Body of pancreas (tissue), 4 donors: ENCODE results near the gene DYSF. TPM values are rescaled to one million over a fixed set of nuclear protein-coding genes. Genes with fewer than 3 reads are reported as not detected.

Experiments used
- ATAC-seq: fragments of 150-250 bp; one replicate; pipeline ENCODE4 v1.9.1; 2016
- DNase-seq, 4 donors: peaks; one replicate each; pipeline ENCODE4 v3.0.0-alpha.2; 2019
- H3K27ac ChIP-seq, 4 donors: fragments of 200-600 bp; sonication (generic); 1 replicate in 3 of 4; 2 replicates in 1 of 4; pipeline versions ENCODE4 v1.5.1 to v1.6.1; 2016 to 2019; ENCODE audit warnings: mild to moderate bottlenecking in 1 of 4, mixed read lengths in 1 of 4, moderate library complexity in 1 of 4
- H3K27me3 ChIP-seq, 2 donors: fragments of 200-600 bp; sonication (generic); one replicate each; pipeline ENCODE4 v1.6.0; 2016; ENCODE audit warnings: mild to moderate bottlenecking in 1 of 2
- H3K36me3 ChIP-seq, 2 donors: fragments of 200-600 bp; sonication (generic); replicated peaks in 1 of 2; 2 replicates each; pipeline ENCODE4 v1.5.1; 2016; ENCODE audit warnings: low read depth in 2 of 2; ENCODE audit not compliant: insufficient read depth in 1 of 2
- H3K4me1 ChIP-seq: fragments of 200-600 bp; sonication (generic); one replicate; pipeline ENCODE4 v1.6.0; 2016
- H3K4me3 ChIP-seq, 2 donors: fragments of 200-600 bp; sonication (generic); 1 replicate in 1 of 2; 2 replicates in 1 of 2; pipeline ENCODE4 v1.5.1; 2016 to 2019
- H3K9me3 ChIP-seq, 3 donors: fragments of 200-600 bp; sonication (generic); 1 replicate in 2 of 3; 2 replicates in 1 of 3; pipeline ENCODE4 v1.5.1; 2016
- CTCF ChIP-seq, 7 experiments: fragments of 450-650 bp in 4 of 7; fragments of 200-600 bp in 3 of 7; sonication (generic) in 3 of 7; IDR thresholded peaks; one replicate each; pipeline ENCODE4 v1.5.1; 2016 to 2019; ENCODE audit warnings: antibody characterized with exemption in 7 of 7
- POLR2A ChIP-seq, 3 donors: fragments of 450-650 bp; IDR thresholded peaks; one replicate each; pipeline ENCODE4 v1.6.1; 2016; ENCODE audit warnings: antibody characterized with exemption in 3 of 3, mild to moderate bottlenecking in 2 of 3
- WGBS, 2 donors: methylation state at CpG; one replicate each; pipeline ENCODE4 v1.1.5; 2017; 5-methylcytosine and 5-hydroxymethylcytosine counted together
- intact Hi-C: fragments of 100-400 bp; cut with DNase I; formaldehyde crosslinking; loops from one replicate; pipeline ENCODE4 v1.15.1; 2023
- total RNA-seq, 2 donors: library from RNA; depleted of rRNA; stranded (reverse); fragments of >200 nt; gene quantifications; one replicate each; pipeline ENCODE4 v1.1.0, GENCODE V29; 2016

DYSF gene
- total RNA-seq, 2 donors from 2014 or later: 3.1 to 10.9 TPM

- 70 to 79% methylated on average over 7 of the region's 7 CpGs for whole genome bisulfite sequencing, 2 donors
Observed at GRCh38 chr2:71607151-71607889, 154.0 kb downstream of the DYSF start.

GRCh38 chr2:71608034-71608433 is 154.7 kb downstream of the DYSF start:
- TF ChIP-seq POLR2A (IDR thresholded peaks at IDR 0.05) (no peak), CTCF (IDR thresholded peaks at IDR 0.05) (no peak)
- intact Hi-C loops: no loop called here
- no peaks in the 10 kb centered on the region for H3K36me3 ChIP-seq
- no peaks in the 10 kb centered on the region for H3K27me3 ChIP-seq
- ATAC-seq (no peak), DNase-seq (peak; percentile 0 to 3 (median 2))
- no peaks in the 10 kb centered on the region for H3K9me3 ChIP-seq
- no peaks in the 10 kb centered on the region for H3K4me1 ChIP-seq
- H3K4me3 ChIP-seq: no peak overlapping the region
- no peak overlapping the region for H3K27ac ChIP-seq
- WGBS, 2 donors: 36 to 47% methylated on average over 6 of the region's 6 CpGs

More at GRCh38 chr2:71607151-71607889, 154.0 kb downstream of the DYSF start:
- Histone ChIP-seq H3K9me3 (no peaks in the 10 kb centered on the region), H3K4me1 (no peaks in the 10 kb centered on the region), H3K27me3 (no peaks in the 10 kb centered on the region), H3K4me3 (no peak overlapping the region), H3K27ac (no peak overlapping the region), H3K36me3 (no peaks in the 10 kb centered on the region)
- TF ChIP-seq POLR2A (IDR thresholded peaks at IDR 0.05) (no peak), CTCF (IDR thresholded peaks at IDR 0.05) (no peak)
- no peak for ATAC-seq
- intact Hi-C loops: no loop called here
- peak in 3 of 4 donors; percentile 3 to 4 (median 3) for DNase-seq

- no peaks in the 10 kb centered on the region for H3K4me1 ChIP-seq
- no peak overlapping the region for H3K4me3 ChIP-seq
Observed at GRCh38 chr2:71608441-71608840, 155.1 kb downstream of the DYSF start.

GRCh38 chr2:71609029-71609428 is 155.7 kb downstream of the DYSF start:
- Histone ChIP-seq H3K9me3 (no peaks in the 10 kb centered on the region), H3K4me3 (no peak overlapping the region), H3K27ac (no peak overlapping the region), H3K4me1 (no peaks in the 10 kb centered on the region), H3K36me3 (no peaks in the 10 kb centered on the region), H3K27me3 (no peaks in the 10 kb centered on the region)
- ATAC-seq: no peak
- intact Hi-C loops: no loop called here
- DNase-seq: peak in 3 of 4 donors; percentile 0 to 2 (median 2)
- TF ChIP-seq CTCF (IDR thresholded peaks at IDR 0.05) (no peak), POLR2A (IDR thresholded peaks at IDR 0.05) (no peak)
- WGBS, 2 donors: 19 to 22% methylated on average over 1 of the region's 1 CpG

More at GRCh38 chr2:71608441-71608840, 155.1 kb downstream of the DYSF start:
- Histone ChIP-seq H3K9me3 (no peaks in the 10 kb centered on the region), H3K27me3 (no peaks in the 10 kb centered on the region), H3K27ac (no peak overlapping the region), H3K36me3 (no peaks in the 10 kb centered on the region)
- 53 to 57% methylated on average over 12 of the region's 12 CpGs for WGBS, 2 donors
- intact Hi-C loops: no loop called here
- TF ChIP-seq POLR2A (IDR thresholded peaks at IDR 0.05): no peak
- no peak for TF ChIP-seq CTCF (IDR thresholded peaks at IDR 0.05)
- DNase-seq: peak in 1 of 4 donors; percentile 2
- ATAC-seq: no peak

DNA sequence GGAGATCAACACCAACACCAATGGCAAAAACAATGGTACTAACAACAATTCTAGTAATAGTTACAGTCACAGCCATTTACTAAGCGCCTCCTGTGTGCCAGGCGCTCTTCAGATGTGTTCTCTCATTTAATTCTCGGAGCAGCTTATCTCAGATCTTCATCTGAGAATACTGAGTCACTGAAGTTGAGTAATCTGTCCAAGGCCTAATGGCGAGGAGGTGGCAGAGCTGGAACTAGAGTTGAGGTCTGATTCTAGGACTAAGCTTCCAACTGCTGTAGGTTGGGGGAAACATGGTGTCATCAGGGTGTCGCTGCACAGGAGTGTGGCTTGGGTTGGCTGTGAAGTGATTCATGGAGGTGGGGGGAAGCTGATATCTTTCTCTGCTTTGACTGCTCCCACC is 156.1 kb downstream of the DYSF start:
- H3K27ac ChIP-seq: no peak overlapping the region
- no peak overlapping the region for H3K4me3 ChIP-seq
- DNase-seq (peak in 2 of 4 donors; percentile 0 to 1), ATAC-seq (no peak)
- no peaks in the 10 kb centered on the region for H3K9me3 ChIP-seq
- TF ChIP-seq POLR2A (IDR thresholded peaks at IDR 0.05) (no peak), CTCF (IDR thresholded peaks at IDR 0.05) (no peak)
- no peaks in the 10 kb centered on the region for H3K27me3 ChIP-seq
- no peaks in the 10 kb centered on the region for H3K36me3 ChIP-seq
- intact Hi-C loops: no loop called here
- 68 to 69% methylated on average over 5 of the region's 5 CpGs for WGBS, 2 donors
- no peaks in the 10 kb centered on the region for H3K4me1 ChIP-seq
